WTC11 (cell line): ENCODE measurements around the gene HDAC3. TPM values are rescaled to one million over a fixed set of nuclear protein-coding genes. Genes with fewer than 3 reads are reported as not detected.

Experiments
- ATAC-seq: fragments of 200-7000 bp; cut with Tn5 transposase; 2 replicates; pipeline ENCODE4 v1.10.0; 2021; ENCODE audit warnings: mild to moderate bottlenecking, moderate library complexity
- CTCF ChIA-PET: fragments of 300-600 bp; sonication (Branson Sonifier 250); formaldehyde crosslinking; loops from one replicate; lab custom pipeline; 2021; ENCODE audit warnings: antibody characterized with exemption; lab: Charles Lee
- POLR2A ChIA-PET: fragments of 350-600 bp; sonication (Branson Sonifier 250); formaldehyde crosslinking; loops from one replicate; lab custom pipeline; 2021; ENCODE audit warnings: antibody characterized with exemption; lab: Charles Lee
- DNase-seq: peaks from one replicate; pipeline ENCODE4 v3.0.0; 2021; ENCODE audit warnings: low spot score
- H3K27ac Mint-ChIP-seq: 2 replicates; pipeline ENCODE4 v1.8.0; 2021; ENCODE audit warnings: mixed read lengths
- H3K27me3 Mint-ChIP-seq: 2 replicates; pipeline ENCODE4 v1.8.0; 2021; ENCODE audit warnings: low read depth, mild to moderate bottlenecking, moderate library complexity, mixed read lengths
- H3K36me3 Mint-ChIP-seq: 2 replicates; pipeline ENCODE4 v1.8.0; 2021; ENCODE audit warnings: mixed read lengths
- H3K4me1 Mint-ChIP-seq: 2 replicates; pipeline ENCODE4 v1.8.0; 2022; ENCODE audit warnings: mixed read lengths
- H3K4me3 Mint-ChIP-seq: 2 replicates; pipeline ENCODE4 v1.8.0; 2021; ENCODE audit warnings: mild to moderate bottlenecking, moderate library complexity, mixed read lengths
- H3K9me3 Mint-ChIP-seq: 2 replicates; pipeline ENCODE4 v1.8.0; 2021; ENCODE audit warnings: mixed read lengths
- ATF1 ChIP-seq: sonication (generic); formaldehyde crosslinking; IDR thresholded peaks from 2 replicates; pipeline ENCODE4 v1.8.1; 2023; ENCODE audit warnings: mild to moderate bottlenecking, moderate library complexity, missing genetic modification reagents
- CBFB ChIP-seq: sonication (generic); formaldehyde crosslinking; IDR thresholded peaks from 2 replicates; pipeline ENCODE4 v1.8.1; 2022; ENCODE audit warnings: mild to moderate bottlenecking, low read depth, missing genetic modification reagents
- CREM ChIP-seq: sonication (generic); formaldehyde crosslinking; IDR thresholded peaks from 2 replicates; pipeline ENCODE4 v1.8.1; 2022; ENCODE audit warnings: mild to moderate bottlenecking, missing genetic modification reagents, moderate library complexity
- ERG ChIP-seq: fragments of 250-450 bp; sonication (Bioruptor Pico); IDR thresholded peaks from 2 replicates; pipeline ENCODE4 v1.8.0; 2021; ENCODE audit warnings: mild to moderate bottlenecking
- FOXP1 ChIP-seq: sonication (generic); formaldehyde crosslinking; IDR thresholded peaks from 2 replicates; pipeline ENCODE4 v1.8.0; 2022; ENCODE audit warnings: missing genetic modification reagents, mild to moderate bottlenecking, moderate library complexity, borderline replicate concordance
- GTF2I ChIP-seq: fragments of 250-450 bp; sonication (Bioruptor Pico); conservative IDR thresholded peaks from 2 replicates; pipeline ENCODE4 v1.4.0; 2021; ENCODE audit warnings: mild to moderate bottlenecking
- JAZF1 ChIP-seq: fragments of 250-450 bp; sonication (Bioruptor Pico); IDR thresholded peaks from 2 replicates; pipeline ENCODE4 v1.9.0; 2021; ENCODE audit warnings: moderate library complexity, mild to moderate bottlenecking, inconsistent platforms
- MLX ChIP-seq: sonication (generic); formaldehyde crosslinking; IDR thresholded peaks from 2 replicates; pipeline ENCODE4 v1.8.1; 2023; ENCODE audit warnings: mild to moderate bottlenecking, missing genetic modification reagents, moderate library complexity
- RELA ChIP-seq: sonication (generic); formaldehyde crosslinking; IDR thresholded peaks from 2 replicates; pipeline ENCODE4 v1.8.1; 2022; ENCODE audit warnings: missing genetic modification reagents, mild to moderate bottlenecking, borderline replicate concordance
- SMAD3 ChIP-seq: sonication (generic); formaldehyde crosslinking; IDR thresholded peaks from 2 replicates; pipeline ENCODE4 v1.8.0; 2022; ENCODE audit warnings: missing genetic modification reagents, mild to moderate bottlenecking, borderline replicate concordance
- SMAD4 ChIP-seq: sonication (generic); formaldehyde crosslinking; IDR thresholded peaks from 2 replicates; pipeline ENCODE4 v1.8.0; 2022; ENCODE audit warnings: mild to moderate bottlenecking, missing genetic modification reagents
- TEAD1 ChIP-seq: sonication (generic); formaldehyde crosslinking; IDR thresholded peaks from 2 replicates; pipeline ENCODE4 v1.8.0; 2022; ENCODE audit warnings: mild to moderate bottlenecking, missing genetic modification reagents
- TEAD4 ChIP-seq: sonication (generic); formaldehyde crosslinking; IDR thresholded peaks from 2 replicates; pipeline ENCODE4 v1.8.0; 2022; ENCODE audit warnings: mild to moderate bottlenecking, missing genetic modification reagents
- ZBTB21 ChIP-seq: sonication (generic); formaldehyde crosslinking; IDR thresholded peaks from 2 replicates; pipeline ENCODE4 v1.8.1; 2023; ENCODE audit warnings: mild to moderate bottlenecking, missing genetic modification reagents, borderline replicate concordance
- ZNF396 ChIP-seq: fragments of 250-450 bp; sonication (Bioruptor Pico); IDR thresholded peaks from 2 replicates; pipeline ENCODE4 v1.8.0; 2021; ENCODE audit warnings: mild to moderate bottlenecking, moderate library complexity, borderline replicate concordance
- total RNA-seq: library from RNA; stranded (reverse); gene quantifications from 3 replicates; pipeline ENCODE4 v1.2.3, GENCODE V29; 2021
- TF ChIP-seq, protein P1 (sequence below): sonication (generic); formaldehyde crosslinking; IDR thresholded peaks from 2 replicates; pipeline ENCODE4 v1.8.0; 2022; ENCODE audit warnings: mild to moderate bottlenecking, missing genetic modification reagents
- TF ChIP-seq, protein P2 (sequence below): sonication (generic); formaldehyde crosslinking; IDR thresholded peaks from 2 replicates; pipeline ENCODE4 v1.8.1; 2022; ENCODE audit warnings: mild to moderate bottlenecking, missing genetic modification reagents, moderate library complexity, borderline replicate concordance
- TF ChIP-seq, protein P3 (sequence below): fragments of 250-450 bp; sonication (Bioruptor Pico); IDR thresholded peaks from 2 replicates; pipeline ENCODE4 v2.1.2; 2022; ENCODE audit warnings: mild to moderate bottlenecking, moderate library complexity
- TF ChIP-seq, protein P4 (sequence below): sonication (generic); formaldehyde crosslinking; IDR thresholded peaks from 2 replicates; pipeline ENCODE4 v1.8.1; 2022; ENCODE audit warnings: missing genetic modification reagents, borderline replicate concordance
- TF ChIP-seq, protein P5 (sequence below): sonication (generic); formaldehyde crosslinking; IDR thresholded peaks from 2 replicates; pipeline ENCODE4 v1.8.0; 2023; ENCODE audit warnings: missing genetic modification reagents, mild to moderate bottlenecking, borderline replicate concordance

The HDAC3 gene
- total RNA-seq, 1 experiment from 2014 or later, result 96.2 TPM

GRCh38 chr5:141657937-141658545 lies 21.4 kb upstream of the HDAC3 start:
- H3K4me1 Mint-ChIP-seq, result no peaks in the 10 kb centered on the region
- TF ChIP-seq, protein P1, sequence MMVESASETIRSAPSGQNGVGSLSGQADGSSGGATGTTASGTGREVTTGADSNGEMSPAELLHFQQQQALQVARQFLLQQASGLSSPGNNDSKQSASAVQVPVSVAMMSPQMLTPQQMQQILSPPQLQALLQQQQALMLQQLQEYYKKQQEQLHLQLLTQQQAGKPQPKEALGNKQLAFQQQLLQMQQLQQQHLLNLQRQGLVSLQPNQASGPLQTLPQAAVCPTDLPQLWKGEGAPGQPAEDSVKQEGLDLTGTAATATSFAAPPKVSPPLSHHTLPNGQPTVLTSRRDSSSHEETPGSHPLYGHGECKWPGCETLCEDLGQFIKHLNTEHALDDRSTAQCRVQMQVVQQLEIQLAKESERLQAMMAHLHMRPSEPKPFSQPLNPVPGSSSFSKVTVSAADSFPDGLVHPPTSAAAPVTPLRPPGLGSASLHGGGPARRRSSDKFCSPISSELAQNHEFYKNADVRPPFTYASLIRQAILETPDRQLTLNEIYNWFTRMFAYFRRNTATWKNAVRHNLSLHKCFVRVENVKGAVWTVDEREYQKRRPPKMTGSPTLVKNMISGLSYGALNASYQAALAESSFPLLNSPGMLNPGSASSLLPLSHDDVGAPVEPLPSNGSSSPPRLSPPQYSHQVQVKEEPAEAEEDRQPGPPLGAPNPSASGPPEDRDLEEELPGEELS (CRISPR knock-in tag), result no peak
- TF ChIP-seq SMAD3, result no peak
- TF ChIP-seq, protein P2, sequence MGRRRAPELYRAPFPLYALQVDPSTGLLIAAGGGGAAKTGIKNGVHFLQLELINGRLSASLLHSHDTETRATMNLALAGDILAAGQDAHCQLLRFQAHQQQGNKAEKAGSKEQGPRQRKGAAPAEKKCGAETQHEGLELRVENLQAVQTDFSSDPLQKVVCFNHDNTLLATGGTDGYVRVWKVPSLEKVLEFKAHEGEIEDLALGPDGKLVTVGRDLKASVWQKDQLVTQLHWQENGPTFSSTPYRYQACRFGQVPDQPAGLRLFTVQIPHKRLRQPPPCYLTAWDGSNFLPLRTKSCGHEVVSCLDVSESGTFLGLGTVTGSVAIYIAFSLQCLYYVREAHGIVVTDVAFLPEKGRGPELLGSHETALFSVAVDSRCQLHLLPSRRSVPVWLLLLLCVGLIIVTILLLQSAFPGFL (CRISPR knock-in tag), result no peak
- TF ChIP-seq ERG, result no peak
- no peak for TF ChIP-seq ATF1 (CRISPR knock-in tag)
- TF ChIP-seq ZNF396 (CRISPR knock-in tag), result no peak
- no peak for TF ChIP-seq JAZF1
- TF ChIP-seq ZBTB21 (CRISPR knock-in tag), result no peak
- TF ChIP-seq CREM (CRISPR knock-in tag), result no peak
- TF ChIP-seq GTF2I (CRISPR knock-in tag), result no peak
- TF ChIP-seq, protein P3, sequence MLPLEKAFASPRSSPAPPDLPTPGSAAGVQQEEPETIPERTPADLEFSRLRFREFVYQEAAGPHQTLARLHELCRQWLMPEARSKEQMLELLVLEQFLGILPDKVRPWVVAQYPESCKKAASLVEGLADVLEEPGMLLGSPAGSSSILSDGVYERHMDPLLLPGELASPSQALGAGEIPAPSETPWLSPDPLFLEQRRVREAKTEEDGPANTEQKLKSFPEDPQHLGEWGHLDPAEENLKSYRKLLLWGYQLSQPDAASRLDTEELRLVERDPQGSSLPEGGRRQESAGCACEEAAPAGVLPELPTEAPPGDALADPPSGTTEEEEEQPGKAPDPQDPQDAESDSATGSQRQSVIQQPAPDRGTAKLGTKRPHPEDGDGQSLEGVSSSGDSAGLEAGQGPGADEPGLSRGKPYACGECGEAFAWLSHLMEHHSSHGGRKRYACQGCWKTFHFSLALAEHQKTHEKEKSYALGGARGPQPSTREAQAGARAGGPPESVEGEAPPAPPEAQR (CRISPR knock-in tag), result no peak
- TF ChIP-seq, protein P4, sequence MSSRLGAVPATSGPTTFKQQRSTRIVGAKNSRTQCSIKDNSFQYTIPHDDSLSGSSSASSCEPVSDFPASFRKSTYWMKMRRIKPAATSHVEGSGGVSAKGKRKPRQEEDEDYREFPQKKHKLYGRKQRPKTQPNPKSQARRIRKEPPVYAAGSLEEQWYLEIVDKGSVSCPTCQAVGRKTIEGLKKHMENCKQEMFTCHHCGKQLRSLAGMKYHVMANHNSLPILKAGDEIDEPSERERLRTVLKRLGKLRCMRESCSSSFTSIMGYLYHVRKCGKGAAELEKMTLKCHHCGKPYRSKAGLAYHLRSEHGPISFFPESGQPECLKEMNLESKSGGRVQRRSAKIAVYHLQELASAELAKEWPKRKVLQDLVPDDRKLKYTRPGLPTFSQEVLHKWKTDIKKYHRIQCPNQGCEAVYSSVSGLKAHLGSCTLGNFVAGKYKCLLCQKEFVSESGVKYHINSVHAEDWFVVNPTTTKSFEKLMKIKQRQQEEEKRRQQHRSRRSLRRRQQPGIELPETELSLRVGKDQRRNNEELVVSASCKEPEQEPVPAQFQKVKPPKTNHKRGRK (CRISPR knock-in tag), result no peak
- no peak for TF ChIP-seq TEAD4
- no peak for TF ChIP-seq RELA
- TF ChIP-seq, protein P5, sequence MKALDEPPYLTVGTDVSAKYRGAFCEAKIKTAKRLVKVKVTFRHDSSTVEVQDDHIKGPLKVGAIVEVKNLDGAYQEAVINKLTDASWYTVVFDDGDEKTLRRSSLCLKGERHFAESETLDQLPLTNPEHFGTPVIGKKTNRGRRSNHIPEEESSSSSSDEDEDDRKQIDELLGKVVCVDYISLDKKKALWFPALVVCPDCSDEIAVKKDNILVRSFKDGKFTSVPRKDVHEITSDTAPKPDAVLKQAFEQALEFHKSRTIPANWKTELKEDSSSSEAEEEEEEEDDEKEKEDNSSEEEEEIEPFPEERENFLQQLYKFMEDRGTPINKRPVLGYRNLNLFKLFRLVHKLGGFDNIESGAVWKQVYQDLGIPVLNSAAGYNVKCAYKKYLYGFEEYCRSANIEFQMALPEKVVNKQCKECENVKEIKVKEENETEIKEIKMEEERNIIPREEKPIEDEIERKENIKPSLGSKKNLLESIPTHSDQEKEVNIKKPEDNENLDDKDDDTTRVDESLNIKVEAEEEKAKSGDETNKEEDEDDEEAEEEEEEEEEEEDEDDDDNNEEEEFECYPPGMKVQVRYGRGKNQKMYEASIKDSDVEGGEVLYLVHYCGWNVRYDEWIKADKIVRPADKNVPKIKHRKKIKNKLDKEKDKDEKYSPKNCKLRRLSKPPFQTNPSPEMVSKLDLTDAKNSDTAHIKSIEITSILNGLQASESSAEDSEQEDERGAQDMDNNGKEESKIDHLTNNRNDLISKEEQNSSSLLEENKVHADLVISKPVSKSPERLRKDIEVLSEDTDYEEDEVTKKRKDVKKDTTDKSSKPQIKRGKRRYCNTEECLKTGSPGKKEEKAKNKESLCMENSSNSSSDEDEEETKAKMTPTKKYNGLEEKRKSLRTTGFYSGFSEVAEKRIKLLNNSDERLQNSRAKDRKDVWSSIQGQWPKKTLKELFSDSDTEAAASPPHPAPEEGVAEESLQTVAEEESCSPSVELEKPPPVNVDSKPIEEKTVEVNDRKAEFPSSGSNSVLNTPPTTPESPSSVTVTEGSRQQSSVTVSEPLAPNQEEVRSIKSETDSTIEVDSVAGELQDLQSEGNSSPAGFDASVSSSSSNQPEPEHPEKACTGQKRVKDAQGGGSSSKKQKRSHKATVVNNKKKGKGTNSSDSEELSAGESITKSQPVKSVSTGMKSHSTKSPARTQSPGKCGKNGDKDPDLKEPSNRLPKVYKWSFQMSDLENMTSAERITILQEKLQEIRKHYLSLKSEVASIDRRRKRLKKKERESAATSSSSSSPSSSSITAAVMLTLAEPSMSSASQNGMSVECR (CRISPR knock-in tag), result no peak
- TF ChIP-seq CBFB (CRISPR knock-in tag), result no peak
- TF ChIP-seq TEAD1 (CRISPR knock-in tag), result no peak
- no peak for TF ChIP-seq SMAD4
- TF ChIP-seq FOXP1 (CRISPR knock-in tag), result no peak
- TF ChIP-seq MLX (CRISPR knock-in tag), result no peak
- H3K27me3 Mint-ChIP-seq, result no peaks in the 10 kb centered on the region
- H3K36me3 Mint-ChIP-seq, result peaks cover 71% of the 10 kb centered on the region
- ChIA-PET CTCF (interaction anchor here (0.8 kb wide), 1 partner anchor 303 kb away, joined by 3 read pairs; no protein-coding TSS in a partner anchor), POLR2A (no interaction called here)
- H3K9me3 Mint-ChIP-seq, result no peaks in the 10 kb centered on the region
- H3K27ac Mint-ChIP-seq, result no peak overlapping the region
- no peak for ATAC-seq
- DNase-seq, result no peak
- H3K4me3 Mint-ChIP-seq, result no peak overlapping the region
